GM18870 (cell line): ENCODE data around the gene MUC6.

ENCODE experiments used
- ATAC-seq: cut with Tn5 transposase; IDR thresholded peaks from one replicate; pipeline ENCODE4 v1.9.1; 2021; ENCODE audit warnings: moderate library complexity; ENCODE audit not compliant: unreplicated experiment

MUC6 gene

DNA sequence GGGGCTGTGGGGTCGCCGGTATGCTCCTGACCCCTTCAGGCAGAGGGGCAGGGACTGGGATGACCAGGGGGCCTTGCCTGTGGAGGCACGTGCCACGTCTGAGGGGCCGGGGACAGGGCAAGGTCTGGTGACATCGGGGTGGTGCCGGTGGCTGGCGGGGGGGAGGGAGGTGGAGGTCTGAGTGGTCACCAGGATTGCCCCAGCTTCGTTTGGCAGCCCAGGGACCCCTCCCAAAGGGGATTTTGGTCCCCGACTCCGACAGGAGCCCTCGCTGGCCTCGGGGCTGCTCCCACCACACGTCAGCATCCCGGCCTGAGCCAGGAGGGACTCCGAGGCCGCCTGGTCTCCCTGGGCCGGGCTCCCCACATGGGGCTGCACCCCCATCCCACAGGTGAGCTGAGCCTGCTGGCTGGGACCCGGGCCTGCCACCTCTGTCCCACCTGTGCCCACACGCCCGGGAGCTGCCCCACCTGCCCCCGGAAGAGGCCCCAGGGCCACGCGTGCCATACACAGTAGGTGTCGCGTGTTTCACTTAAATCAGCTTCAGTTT lies 1.1 kb upstream of the MUC6 start:
- ATAC-seq: no peak

DNA sequence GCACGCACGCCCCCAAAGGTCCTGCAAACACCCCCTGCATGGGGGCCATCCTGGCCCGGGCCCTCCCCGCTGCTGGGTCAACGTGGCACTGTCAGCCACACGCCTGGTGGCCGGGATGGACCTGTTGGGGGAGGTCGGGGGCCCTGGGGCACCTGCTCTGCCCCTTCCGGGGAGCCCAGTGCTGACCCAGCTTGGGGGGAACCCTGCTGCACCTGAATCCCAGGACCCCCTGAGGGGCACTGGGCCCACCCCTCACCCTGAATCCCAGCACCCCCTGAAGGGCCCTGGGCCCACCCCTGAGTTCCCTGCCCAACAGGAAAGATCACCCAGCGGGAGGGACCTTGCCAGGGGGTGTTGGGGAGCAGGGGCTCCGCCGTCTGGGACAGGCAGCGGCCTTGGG lies 413 bp upstream of the MUC6 start:
- ATAC-seq: no peak

DNA sequence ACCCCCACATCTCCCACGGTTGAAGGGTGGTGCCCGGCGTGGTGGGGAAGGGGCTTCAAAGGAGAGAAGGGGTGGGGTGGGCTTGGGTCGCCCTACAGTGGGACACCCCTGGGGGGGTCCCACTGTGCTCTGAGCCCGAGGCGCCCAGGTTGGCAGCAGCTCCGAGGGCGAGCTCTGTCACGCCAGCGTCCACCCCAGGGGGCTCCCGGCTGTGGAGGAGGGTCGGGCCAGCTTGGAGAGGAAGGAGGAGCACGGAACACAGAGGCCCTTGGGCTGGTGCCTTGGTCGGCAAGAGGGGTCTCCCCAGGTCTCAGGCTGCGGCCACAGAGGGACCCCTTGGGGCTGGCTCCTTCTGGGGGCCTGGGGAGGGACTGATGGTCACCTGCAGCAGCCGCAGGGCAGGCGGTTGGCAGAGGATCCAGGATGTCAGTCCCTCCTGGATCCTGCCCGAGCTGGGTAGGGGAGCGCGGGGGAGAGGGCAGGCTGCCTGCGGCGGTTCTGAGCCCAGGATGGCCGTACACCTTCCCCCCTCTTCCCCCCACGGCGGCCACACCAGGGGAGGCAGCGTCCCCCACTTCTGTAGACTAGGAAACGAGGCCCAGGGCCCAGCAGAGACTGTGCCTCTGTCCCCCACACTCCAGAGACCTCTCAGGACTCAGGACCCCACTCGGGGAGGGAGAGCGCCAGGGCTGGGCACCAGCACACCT lies 788 bp downstream of the MUC6 start:
- ATAC-seq: no peak

DNA sequence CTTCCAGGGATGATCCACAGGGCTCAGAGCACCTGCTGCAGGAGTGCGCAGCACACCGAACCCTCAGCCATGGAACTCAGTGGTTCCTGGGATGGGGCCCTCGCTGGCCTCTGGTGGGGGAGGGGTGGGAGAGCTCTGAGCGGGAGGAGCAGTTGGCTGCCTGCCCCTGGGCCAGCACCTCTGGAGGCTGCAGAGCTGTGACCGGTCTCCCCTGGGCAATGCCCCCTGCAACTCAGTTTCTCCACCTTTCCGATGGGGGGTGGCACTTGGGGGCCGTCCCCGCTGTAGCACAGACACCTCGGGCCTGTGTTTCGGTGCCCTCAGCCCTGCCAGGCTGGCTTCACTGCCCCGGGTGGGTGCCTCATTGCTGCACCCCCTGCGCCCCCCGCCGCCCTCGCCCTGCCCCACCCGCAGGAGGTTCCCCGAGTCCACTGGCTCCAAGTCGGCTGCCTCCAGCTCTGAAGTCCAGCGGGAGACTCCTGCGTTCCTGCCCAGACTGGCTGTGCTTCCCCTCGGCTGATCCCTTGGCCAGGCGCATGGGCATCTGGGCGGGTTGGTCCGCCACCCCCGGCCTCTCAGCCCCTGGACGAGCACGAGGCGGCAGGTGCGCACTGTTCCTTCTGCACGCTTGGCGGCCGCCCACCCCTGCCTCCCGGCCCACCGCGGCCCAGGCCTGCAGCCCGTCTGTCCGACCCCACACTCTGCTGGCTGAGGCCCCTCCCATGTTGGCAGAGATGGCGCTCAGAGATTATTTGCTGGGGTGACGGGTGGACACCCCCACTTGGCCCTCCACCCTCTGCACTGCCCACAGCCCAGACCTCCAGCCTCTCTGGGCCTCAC lies 1.8 kb downstream of the MUC6 start:
- ATAC-seq: no peak

DNA sequence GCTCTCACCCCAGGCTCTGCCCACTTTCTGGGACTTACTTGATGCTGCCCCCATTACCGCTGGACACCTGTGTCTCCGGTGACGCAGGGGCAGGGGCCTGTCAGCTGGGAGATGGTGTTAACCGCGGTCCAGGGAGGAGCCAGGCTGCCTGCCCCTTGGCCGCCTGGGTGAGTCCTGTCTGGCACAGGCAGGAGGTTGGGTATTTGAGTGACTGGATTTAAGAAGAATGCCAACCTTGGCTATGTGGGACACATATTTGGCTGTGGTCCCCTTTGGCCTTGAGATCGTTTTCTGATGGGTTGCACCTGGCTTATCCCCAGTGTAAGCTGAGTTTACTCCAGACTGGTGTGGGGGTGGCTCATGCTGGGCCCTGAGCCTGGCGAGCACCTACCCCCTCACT lies 2.5 kb downstream of the MUC6 start:
- no peak for ATAC-seq

DNA sequence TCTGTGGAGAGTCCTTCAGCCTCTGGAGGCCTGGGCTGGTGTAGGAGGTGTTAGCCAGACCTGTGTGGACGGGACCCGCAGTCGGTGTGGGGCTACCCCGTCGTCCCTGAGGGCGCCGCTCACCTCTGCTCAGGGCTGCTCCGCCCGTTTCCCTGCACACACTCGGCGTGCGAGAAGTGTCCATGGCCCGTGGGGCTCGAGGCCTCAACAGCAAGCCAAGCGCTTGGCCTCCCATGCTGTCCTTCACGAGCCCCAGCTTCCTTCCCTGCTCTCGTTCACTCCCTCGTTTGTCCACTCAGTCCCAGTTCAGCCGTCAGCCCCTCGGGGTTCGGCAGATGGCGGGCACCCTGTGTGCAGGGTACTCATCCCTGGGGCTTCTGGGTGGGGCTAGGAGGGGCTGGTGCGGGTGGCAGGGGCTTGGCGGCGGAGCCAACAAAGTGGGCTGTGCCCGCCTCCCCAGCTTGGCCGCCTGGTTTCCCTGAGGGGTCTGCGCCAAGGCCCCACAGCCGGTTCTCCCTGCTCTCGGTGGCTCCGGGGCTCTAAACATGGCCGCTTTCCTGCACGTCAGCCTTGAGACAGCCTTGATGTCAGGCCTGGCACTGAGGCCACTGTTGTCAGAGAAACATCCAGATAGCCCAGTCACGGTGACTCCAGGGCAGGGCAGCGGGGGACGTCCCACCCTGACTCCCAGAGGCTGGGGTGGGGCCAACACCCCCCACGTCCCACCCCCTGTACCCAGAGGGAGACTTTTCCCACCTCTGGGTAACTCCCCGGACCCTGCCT lies 3.3 kb downstream of the MUC6 start:
- ATAC-seq: no peak

DNA sequence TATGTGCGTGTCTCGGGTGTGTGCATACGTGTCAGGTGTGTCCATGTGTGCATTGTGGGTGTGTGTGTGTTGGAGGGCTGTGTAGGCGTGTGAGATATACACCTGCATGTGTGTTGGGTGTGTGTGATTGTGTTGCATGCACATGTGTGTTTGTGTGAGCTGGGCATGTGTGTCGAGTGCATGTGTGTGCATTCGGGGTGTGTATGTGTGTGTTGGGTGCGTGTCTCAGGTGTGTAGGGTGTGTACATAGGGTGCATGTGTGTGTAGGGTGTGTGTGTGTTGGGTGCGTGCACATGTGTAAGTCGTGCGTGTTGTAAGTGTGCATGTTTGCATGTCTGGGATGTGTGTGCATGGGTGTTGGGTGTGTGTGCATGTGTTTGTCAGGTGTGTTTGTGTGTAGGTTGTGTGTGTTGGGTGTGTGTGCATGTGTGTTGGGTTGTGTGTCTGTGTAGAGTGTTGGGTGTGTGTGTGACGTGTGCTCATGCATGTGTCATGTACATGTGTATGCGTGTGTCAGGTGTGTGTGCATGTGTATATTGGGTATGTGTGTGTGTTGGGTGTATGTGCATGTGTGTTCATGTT lies 4.1 kb downstream of the MUC6 start:
- no peak for ATAC-seq

DNA sequence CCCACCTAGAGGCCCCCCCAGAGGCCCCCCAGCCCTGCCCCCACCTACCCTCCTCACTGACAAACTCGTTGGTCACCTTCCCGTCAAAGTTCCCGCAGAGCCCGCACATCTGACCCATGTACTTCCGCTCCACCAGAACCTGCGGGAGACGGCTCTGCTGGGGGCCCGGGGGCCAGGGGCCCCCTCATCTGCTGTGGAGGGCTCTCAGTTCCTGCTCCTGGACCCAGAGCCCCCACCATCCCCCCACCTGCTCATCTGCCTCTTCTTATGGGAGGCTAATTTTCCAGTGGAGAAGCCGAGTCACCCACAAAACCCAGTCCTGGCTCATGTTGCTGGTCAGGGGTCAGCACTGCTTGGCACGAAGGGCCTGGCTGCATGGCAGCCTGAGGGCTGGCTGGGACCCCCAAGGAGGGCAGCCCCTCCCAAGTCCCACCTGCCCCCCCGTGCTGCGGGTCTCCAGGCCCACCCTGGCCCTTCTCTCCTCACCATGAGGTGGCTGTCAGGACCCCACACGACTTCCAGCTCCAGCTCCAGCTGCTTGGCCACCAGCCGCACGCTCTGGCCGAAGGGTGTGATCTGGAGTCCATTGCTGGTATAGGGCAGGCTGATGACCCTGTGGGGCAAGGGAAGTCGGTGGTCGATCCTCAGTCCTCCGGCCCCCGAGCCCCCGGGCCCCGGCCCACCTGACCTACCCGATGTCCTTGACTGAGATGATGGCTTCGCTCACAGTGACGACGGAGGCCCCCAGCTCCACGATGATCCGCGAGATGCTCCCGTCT lies 5.2 kb downstream of the MUC6 start:
- ATAC-seq: no peak

DNA sequence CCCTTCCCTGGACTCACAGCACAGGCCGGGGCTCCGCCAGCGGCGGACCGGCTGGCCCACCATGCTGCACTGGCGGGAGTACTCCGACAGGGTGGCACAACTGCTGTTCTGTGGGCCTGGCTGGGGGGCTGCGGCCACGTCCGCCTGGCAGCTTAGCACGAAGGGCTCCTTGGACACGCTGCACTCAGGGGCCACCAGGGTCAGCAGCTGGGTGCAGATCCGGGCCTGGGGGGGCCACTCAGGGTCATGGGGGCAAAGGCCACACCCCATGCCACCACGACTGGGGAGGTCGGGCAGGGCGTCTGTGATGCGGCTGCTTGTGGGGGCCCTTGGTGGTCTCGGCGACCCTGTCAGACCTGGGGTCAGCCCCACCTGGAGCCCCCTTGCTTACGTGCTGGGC lies 6.0 kb downstream of the MUC6 start:
- ATAC-seq: no peak

DNA sequence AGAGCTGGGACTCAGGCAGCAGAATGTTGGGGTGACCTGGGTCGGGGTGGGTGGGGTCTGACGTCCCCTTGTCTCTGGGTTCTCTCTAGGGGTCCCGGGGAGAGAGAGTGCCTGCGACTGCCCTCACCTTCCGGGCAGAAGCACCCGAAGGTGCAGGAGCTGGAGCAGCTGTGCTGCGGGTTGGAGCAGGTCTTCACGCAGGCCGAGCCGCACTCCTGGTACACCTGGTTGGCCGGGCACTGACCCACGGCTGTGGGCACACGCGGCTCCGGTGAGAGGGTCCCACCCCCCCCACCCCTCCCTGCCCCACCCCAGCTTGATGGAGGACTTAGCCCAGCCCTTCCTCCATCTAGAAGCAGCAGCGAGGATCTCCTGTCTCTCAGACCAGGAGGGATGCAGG lies 6.4 kb downstream of the MUC6 start:
- ATAC-seq: no peak

DNA sequence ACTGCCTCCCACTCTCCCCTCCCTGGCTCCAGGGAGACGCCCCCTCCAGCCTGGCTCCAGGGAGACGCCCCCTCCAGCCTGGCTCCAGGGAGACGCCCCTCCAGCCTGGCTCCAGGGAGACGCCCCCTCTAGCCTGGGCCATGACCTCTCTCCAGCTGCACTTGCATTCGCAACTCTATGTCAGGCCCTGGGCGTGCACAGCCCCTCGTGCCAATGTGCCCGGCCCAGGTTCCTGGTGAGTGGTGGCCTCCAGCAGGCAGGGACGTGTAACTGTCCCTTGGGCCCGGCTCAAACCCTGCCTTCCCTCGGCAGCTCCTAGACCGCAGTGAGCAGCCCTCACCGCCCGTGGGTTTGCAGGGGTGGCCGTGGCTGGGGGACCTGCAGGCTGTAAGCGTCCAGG lies 6.9 kb downstream of the MUC6 start:
- ATAC-seq: no peak

DNA sequence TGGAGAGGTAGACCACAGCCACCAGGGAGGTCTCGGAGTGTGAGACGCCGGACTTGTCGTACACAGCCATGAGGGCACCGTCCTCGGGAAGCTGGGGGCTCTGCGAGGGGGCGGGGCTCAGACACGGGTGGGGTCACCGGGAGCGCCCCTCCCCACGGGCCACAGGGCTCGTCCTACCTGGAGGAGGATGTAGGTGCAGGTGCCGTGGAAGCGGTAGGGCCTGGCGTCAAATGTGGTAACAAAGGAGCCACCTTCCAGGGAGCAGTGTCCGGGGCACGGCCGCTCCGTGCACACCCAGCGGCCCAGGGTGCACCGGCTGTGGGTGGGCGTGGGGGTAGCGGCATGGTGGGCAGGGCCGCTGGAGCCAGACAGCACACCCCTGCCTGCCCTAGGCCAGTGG lies 7.5 kb downstream of the MUC6 start:
- ATAC-seq: no peak

DNA sequence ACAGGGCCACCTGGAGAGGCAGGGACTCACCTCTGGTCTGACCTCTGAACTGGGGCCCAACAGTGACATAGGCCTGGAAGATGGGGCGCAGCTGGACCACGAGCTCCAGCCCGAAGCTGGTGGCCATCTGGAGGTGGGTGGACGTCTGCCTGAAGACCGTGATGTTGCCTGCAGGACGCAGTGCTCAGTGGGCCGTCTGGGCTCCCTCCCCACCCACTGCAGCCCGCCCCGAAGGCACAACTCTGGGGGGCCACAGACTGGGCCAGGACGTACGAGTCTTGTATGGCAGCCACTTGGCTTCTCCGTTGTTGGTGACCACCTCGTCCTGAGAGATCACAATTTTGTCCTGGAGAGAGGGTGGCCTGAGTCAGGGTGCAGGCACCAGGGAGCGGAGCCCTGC lies 7.9 kb downstream of the MUC6 start:
- no peak for ATAC-seq

DNA sequence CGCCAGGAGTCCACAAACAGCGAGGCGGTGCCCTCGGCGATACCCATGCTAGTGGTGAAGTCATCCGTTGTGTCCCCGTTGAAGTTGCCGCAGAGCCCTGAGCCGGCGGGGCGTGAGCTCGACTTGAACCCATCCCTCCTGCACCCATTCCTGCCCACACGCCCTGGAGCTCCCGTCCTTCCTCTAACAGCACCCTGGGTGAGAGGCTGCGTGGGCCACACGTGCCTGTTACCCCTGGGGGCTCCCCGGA lies 8.3 kb downstream of the MUC6 start:
- ATAC-seq: no peak

DNA sequence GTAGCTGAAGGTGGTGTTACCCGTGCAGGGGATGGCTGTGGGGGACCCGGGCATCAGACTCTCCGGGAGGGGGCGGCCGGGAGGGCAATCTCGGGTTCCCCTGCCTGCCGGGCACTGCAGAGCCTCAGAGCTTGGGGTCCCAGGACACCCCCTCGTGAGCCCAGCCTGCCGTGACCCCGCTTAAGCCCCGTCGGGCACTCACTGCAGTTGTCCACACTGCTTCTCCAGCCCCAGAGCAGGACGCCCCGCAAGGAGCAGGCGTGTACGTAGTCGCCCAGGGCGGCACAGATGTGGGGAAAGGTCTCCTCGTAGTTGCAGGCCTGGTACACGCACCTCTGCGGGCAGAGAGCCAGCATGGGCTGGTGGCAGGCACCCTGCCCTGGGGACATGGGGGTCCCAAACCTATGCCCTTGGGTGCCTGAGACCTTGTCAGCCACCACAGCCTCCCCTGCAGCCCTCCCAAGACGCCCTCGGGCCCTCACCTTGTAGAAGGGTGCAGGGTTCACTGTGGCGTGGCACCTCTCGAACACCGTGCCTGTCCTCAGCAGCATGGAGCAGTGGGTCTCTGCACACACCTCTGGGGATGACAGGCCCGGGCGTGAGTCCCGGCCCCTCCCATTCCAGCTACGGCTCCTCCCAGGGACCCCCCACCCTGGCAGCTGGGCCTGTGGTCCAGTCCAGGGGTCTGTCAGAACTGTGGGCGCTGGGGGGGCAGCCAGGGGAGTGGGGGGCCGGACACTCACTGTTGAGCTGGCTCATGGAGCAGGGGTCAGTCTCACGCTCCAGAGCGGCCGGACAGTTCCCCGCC lies 8.8 kb downstream of the MUC6 start:
- ATAC-seq: no peak

DNA sequence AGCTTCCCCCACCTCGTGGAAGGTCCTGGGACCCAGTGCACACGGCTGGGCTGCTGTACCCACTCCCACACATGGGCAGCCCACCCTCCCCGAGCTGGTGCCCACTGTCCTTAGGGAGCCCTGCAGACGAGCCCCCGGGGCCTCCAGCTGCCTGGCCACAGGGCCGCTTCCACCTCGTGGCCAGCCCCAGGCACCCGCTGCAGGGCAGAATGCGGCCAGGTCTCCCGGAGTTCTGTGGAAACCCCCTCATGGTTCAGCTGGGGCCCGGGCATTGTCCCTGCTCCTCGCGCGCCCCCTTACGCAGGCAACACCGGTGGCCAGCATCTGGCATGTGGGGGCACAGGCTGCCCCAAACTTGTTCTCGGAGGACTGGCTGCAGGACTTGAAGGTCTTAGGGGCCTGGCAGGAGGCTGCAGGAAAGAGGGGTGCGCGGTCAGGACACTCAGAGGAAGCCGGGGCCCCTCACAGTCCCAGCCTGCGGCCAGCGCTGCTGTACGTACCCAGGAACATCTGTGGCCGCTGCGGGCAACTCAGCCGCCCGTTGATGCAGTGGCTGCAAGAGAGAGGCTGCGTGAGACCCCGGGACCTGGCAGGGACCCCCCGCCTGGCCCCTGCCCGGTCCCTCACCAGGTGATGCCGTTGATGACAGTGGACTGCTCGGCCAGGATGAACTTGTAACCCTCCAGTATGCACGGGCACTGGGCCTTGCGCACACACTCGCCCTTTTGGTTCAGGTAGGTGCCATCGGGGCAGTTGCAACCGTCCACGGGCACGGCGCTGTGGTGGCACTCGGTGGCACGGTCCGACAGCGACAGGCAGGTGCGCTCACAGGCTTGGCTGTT lies 9.7 kb downstream of the MUC6 start:
- no peak for ATAC-seq

DNA sequence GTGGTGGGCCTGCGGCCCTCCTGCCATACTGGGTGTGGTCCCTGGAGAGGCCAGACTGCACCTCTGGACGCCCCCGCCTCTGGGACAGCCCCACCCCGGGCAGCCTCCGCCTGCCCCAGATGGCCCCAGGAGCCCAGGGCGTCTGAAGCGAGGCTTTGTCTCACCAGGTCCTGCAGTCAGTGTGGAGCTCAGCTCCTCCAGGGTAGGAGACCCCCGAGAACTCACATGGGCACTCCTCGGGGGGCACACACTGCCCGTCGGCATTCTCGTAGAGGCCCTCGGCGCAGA lies 10.4 kb downstream of the MUC6 start:
- no peak for ATAC-seq

DNA sequence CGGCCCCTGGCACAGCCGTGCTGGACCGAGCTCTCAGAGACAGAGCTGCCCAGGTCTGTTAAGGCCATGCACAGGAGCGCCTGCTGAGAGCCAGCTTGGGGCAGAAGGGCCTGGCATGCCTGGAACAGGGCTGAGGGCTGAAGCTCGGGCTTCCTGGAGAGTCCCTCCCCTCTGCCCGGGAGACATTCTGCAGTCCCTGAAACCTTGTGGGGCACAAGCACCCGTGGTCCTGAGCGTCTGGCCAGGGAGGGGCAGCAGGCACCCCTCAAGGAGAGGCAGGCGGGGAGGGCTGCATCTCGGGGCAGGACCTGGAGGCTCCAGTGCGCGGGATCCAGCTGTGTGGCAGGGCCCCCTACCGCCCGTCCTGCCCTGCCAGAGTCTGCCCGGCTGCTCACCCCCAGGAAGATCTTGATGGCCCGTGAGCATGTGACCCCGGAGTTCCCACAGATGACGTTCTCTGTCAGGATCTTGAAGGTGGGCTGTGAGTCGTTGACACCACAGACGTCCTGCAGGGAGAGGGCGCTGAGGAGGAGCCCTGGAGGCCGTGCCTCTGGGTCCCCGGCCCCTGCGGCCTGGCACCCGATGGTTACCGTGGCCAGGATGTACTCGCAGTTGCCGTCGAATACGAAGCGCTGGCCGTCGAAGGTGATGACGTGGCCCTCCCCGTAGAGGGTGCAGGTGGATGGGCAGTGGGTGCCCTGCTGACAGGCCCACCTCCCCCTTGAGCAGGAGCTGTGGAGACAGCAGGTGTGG lies 10.9 kb downstream of the MUC6 start:
- ATAC-seq: no peak
